Natural killer cell (primary cell): ENCODE data around the gene CACNA2D3. TPM values are rescaled to one million over a fixed set of nuclear protein-coding genes. Genes with fewer than 3 reads are reported as not detected.

ENCODE experiments used
- ATAC-seq, 3 donors: fragments of 150-1000 bp in 2 of 3; fragments of 200-7000 bp in 1 of 3; cut with Tn5 transposase; 1 replicate in 1 of 3; 2 replicates in 2 of 3; pipeline ENCODE4 v1.10.0; 2021; ENCODE audit warnings: mild to moderate bottlenecking in 2 of 3, moderate library complexity in 2 of 3
- DNase-seq, 2 donors: peaks; one replicate each; pipeline versions ENCODE4 v3.0.0 to v3.0.0-alpha.2; 2013 to 2021; ENCODE audit warnings: mixed read lengths in 1 of 2
- H3K27ac ChIP-seq: one replicate; pipeline ENCODE4 v1.5.1; 2013; ENCODE audit warnings: mild to moderate bottlenecking, low read length
- H3K27me3 ChIP-seq: one replicate; pipeline ENCODE4 v1.6.1; 2013; ENCODE audit warnings: low read length; ENCODE audit not compliant: control insufficient read depth, insufficient read depth
- H3K36me3 ChIP-seq: one replicate; pipeline ENCODE4 v1.6.1; 2013; ENCODE audit warnings: low read length; ENCODE audit not compliant: control insufficient read depth, insufficient read depth
- H3K4me1 ChIP-seq: one replicate; pipeline ENCODE4 v1.6.1; 2013; ENCODE audit warnings: low read length; ENCODE audit not compliant: control insufficient read depth, insufficient read depth
- H3K4me3 ChIP-seq: one replicate; pipeline ENCODE4 v1.5.1; 2013; ENCODE audit warnings: low read length
- H3K9me3 ChIP-seq: one replicate; pipeline ENCODE4 v1.6.1; 2013; ENCODE audit warnings: low read length; ENCODE audit not compliant: control insufficient read depth, insufficient read depth
- H3K27ac Mint-ChIP-seq, 2 donors: one replicate each; pipeline ENCODE4 v1.8.0; 2022; ENCODE audit warnings: mild to moderate bottlenecking in 2 of 2, mixed read lengths in 2 of 2, moderate library complexity in 1 of 2
- H3K27me3 Mint-ChIP-seq, 2 donors: one replicate each; pipeline ENCODE4 v1.8.0; 2022; ENCODE audit warnings: low read depth in 2 of 2, mixed read lengths in 2 of 2
- H3K36me3 Mint-ChIP-seq: one replicate; pipeline ENCODE4 v1.8.0; 2022; ENCODE audit warnings: mixed read lengths
- H3K4me1 Mint-ChIP-seq, 2 donors: one replicate each; pipeline ENCODE4 v1.8.0; 2022; ENCODE audit warnings: mixed read lengths in 2 of 2
- H3K4me3 Mint-ChIP-seq: one replicate; pipeline ENCODE4 v1.8.0; 2022; ENCODE audit warnings: mild to moderate bottlenecking, moderate library complexity, mixed read lengths
- H3K9me3 Mint-ChIP-seq, 2 donors: one replicate each; pipeline ENCODE4 v1.8.0; 2022; ENCODE audit warnings: mixed read lengths in 2 of 2
- WGBS: methylation state at CpG from one replicate; pipeline ENCODE4 v1.1.7; 2013; ENCODE audit warnings: missing lambda C conversion rate; ENCODE audit not compliant: insufficient coverage; 5-methylcytosine and 5-hydroxymethylcytosine counted together
- intact Hi-C: fragments of 100-400 bp; cut with micrococcal nuclease; formaldehyde crosslinking; loops from one replicate; pipeline ENCODE4 v1.14.2; 2022
- total RNA-seq, 4 donors: library from RNA; stranded (reverse); fragments of 120-200 nt in 1 of 4; gene quantifications; one replicate each; pipeline versions ENCODE4 v1.2.3 to v1.2.4, GENCODE V29; 2013 to 2022
- TF ChIP-seq, protein P1 (sequence below): fragments of 200-600 bp; IDR thresholded peaks from one replicate; pipeline ENCODE4 v1.8.0; 2022; ENCODE audit warnings: antibody characterized with exemption

CACNA2D3 gene
- total RNA-seq, 3 donors from 2014 or later (not counting 1 experiment from before 2014, with no cell fraction given) = 0.49 TPM; not detected in 2

DNA sequence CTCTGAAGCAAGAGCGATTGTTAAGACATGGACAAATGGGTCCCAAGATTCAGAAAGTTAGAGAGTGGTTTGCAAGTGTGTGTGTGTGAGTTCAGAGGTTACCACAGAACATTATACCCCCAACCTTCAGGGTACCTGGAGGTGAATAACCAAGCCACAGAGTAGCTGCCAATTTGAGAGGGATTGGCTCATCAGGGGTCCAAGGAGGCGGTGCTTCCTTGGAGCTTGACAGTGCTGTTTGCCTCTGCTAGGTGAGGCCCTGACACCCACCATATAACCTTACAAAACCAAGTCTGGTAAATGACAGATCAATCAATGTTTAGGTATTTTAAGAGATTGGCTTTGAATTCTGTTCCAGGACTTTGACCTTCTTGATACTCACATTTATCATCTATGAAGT, 769.8 kb downstream of the CACNA2D3 start:
- WGBS = 100% methylated on average over 2 of the region's 2 CpGs
- no peak overlapping the region for H3K4me3 Mint-ChIP-seq

DNA sequence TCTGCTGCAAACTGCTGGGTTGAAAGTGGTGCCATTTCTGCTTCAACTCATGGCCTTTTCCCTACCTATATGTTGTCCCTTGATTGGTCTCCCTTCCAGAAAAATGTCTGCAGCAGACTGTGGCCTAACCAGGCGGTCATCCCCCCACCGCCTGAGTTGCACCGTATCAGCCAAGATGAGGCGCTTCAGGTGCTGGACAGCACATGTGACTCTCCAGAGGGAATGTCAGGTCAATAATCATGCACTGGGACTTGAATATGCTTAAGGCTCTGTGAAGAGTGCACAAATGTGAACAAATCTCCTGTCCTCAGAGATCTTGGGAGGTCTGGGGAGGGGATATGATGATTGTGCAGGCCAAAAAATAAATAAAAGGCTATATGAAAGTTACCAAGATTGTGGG, 773.3 kb downstream of the CACNA2D3 start:
- Histone ChIP-seq H3K36me3 (no peaks in the 10 kb centered on the region), H3K27me3 (no peaks in the 10 kb centered on the region), H3K4me3 (no peak overlapping the region), H3K9me3 (no peaks in the 10 kb centered on the region), H3K27ac (no peak overlapping the region), H3K4me1 (no peaks in the 10 kb centered on the region)
- 94% methylated on average over 4 of the region's 4 CpGs for WGBS
- DNase-seq (no peak), ATAC-seq (no peak)
- intact Hi-C loops = no loop called here
- Mint-ChIP-seq H3K27me3 (no peaks in the 10 kb centered on the region), H3K36me3 (no peaks in the 10 kb centered on the region), H3K27ac (no peak overlapping the region), H3K4me3 (no peak overlapping the region), H3K9me3 (peaks cover 0 to 2% of the 10 kb centered on the region in 2 donors), H3K4me1 (no peaks in the 10 kb centered on the region)
- TF ChIP-seq, protein P1, sequence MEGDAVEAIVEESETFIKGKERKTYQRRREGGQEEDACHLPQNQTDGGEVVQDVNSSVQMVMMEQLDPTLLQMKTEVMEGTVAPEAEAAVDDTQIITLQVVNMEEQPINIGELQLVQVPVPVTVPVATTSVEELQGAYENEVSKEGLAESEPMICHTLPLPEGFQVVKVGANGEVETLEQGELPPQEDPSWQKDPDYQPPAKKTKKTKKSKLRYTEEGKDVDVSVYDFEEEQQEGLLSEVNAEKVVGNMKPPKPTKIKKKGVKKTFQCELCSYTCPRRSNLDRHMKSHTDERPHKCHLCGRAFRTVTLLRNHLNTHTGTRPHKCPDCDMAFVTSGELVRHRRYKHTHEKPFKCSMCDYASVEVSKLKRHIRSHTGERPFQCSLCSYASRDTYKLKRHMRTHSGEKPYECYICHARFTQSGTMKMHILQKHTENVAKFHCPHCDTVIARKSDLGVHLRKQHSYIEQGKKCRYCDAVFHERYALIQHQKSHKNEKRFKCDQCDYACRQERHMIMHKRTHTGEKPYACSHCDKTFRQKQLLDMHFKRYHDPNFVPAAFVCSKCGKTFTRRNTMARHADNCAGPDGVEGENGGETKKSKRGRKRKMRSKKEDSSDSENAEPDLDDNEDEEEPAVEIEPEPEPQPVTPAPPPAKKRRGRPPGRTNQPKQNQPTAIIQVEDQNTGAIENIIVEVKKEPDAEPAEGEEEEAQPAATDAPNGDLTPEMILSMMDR = no peak

More for the DNA sequence above, 769.8 kb downstream of the CACNA2D3 start:
- Mint-ChIP-seq H3K4me1 (no peaks in the 10 kb centered on the region), H3K36me3 (no peaks in the 10 kb centered on the region), H3K27ac (no peak overlapping the region), H3K9me3 (peaks cover 2 to 3% of the 10 kb centered on the region in 2 donors), H3K27me3 (no peaks in the 10 kb centered on the region)
- TF ChIP-seq, protein P1 = no peak
- intact Hi-C loops = no loop called here
- H3K9me3 ChIP-seq = no peaks in the 10 kb centered on the region
- no peaks in the 10 kb centered on the region for H3K36me3 ChIP-seq
- no peaks in the 10 kb centered on the region for H3K27me3 ChIP-seq
- no peaks in the 10 kb centered on the region for H3K4me1 ChIP-seq
- H3K4me3 ChIP-seq = no peak overlapping the region
- H3K27ac ChIP-seq = no peak overlapping the region
- ATAC-seq (no peak), DNase-seq (no peak)

DNA sequence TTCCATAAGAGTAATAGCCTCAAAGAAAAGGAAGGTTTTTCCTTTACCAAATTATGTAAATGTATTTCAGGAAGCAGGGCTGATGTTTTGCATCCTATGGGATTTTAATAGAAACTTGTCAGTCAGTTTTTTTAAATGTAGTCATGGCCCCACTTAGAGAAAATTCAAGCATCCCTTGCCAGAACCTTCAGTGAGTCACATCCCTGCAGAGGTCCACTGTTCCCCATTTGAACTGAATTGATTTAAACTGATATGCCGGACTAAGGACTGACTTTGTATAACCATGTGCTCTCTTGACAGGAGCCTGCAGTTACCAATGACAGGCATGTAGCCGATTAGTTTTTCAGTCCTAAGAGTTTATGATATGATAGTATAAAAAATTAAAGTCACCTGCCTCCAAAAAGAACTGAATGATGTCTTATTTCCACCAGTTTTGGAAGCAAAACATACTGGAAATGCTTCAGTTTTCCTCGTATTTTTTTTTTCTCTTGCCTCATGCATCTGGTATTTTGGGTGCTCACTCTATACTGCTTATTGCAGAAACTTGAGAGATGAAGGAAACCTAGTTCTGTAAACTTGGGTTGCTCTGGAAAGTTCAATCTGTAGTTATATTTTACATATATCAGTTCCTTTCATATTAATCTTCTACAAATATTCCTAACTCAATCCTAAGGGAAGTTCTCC, 774.8 kb downstream of the CACNA2D3 start:
- no peaks in the 10 kb centered on the region for H3K36me3 ChIP-seq
- no peak overlapping the region for H3K4me3 ChIP-seq
- Mint-ChIP-seq H3K27me3 (no peaks in the 10 kb centered on the region), H3K4me3 (no peak overlapping the region), H3K9me3 (peaks cover 0 to 2% of the 10 kb centered on the region in 2 donors), H3K4me1 (no peaks in the 10 kb centered on the region), H3K27ac (no peak overlapping the region), H3K36me3 (no peaks in the 10 kb centered on the region)
- H3K9me3 ChIP-seq = no peaks in the 10 kb centered on the region
- intact Hi-C loops = no loop called here
- TF ChIP-seq, protein P1 = no peak
- no peaks in the 10 kb centered on the region for H3K4me1 ChIP-seq
- DNase-seq (no peak), ATAC-seq (no peak)
- H3K27ac ChIP-seq = no peak overlapping the region
- no peaks in the 10 kb centered on the region for H3K27me3 ChIP-seq
- WGBS = 95% methylated on average over 2 of the region's 3 CpGs

- 89% methylated on average over 5 of the region's 6 CpGs for WGBS
- no peak overlapping the region for H3K4me3 Mint-ChIP-seq
- DNase-seq (no peak), ATAC-seq (no peak)
- intact Hi-C loops = no loop called here
- H3K27me3 ChIP-seq = no peaks in the 10 kb centered on the region
- TF ChIP-seq, protein P1 = no peak
- no peak overlapping the region for H3K4me3 ChIP-seq
- H3K27ac Mint-ChIP-seq = no peak overlapping the region
- H3K9me3 ChIP-seq = no peaks in the 10 kb centered on the region
- H3K27me3 Mint-ChIP-seq = no peaks in the 10 kb centered on the region
- H3K27ac ChIP-seq = no peak overlapping the region
- H3K4me1 ChIP-seq = no peaks in the 10 kb centered on the region
- no peaks in the 10 kb centered on the region for H3K36me3 ChIP-seq
- no peaks in the 10 kb centered on the region for H3K4me1 Mint-ChIP-seq
- H3K36me3 Mint-ChIP-seq = no peaks in the 10 kb centered on the region
- H3K9me3 Mint-ChIP-seq = peaks cover 0 to 4% of the 10 kb centered on the region in 2 donors
Observed at GRCh38 chr3:54899273-54899672, 776.9 kb downstream of the CACNA2D3 start.
